GM21447 (cell line): Measurements from ENCODE around the gene TRIM41.

Source experiments
- ATAC-seq: cut with Tn5 transposase; IDR thresholded peaks from one replicate; pipeline ENCODE4 v1.9.1; 2021; ENCODE audit not compliant: unreplicated experiment

Gene TRIM41

GRCh38 chr5:181230551-181230950, 7.5 kb downstream of the TRIM41 start:
- no peak for ATAC-seq

GRCh38 chr5:181231432-181231831, 8.4 kb downstream of the TRIM41 start:
- no peak for ATAC-seq

GRCh38 chr5:181232593-181232992, 9.5 kb downstream of the TRIM41 start:
- ATAC-seq: no peak

- no peak for ATAC-seq
Measured at GRCh38 chr5:181233088-181233800, 10.2 kb downstream of the TRIM41 start.

- no peak for ATAC-seq
Measured at GRCh38 chr5:181233801-181234454, 10.8 kb downstream of the TRIM41 start.

GRCh38 chr5:181234455-181235306, 11.6 kb downstream of the TRIM41 start:
- no peak for ATAC-seq

- no peak for ATAC-seq
Measured at GRCh38 chr5:181235323-181235688, 12.2 kb downstream of the TRIM41 start.

GRCh38 chr5:181235689-181236366, 12.7 kb downstream of the TRIM41 start:
- ATAC-seq: no peak

GRCh38 chr5:181236471-181236870, 13.4 kb downstream of the TRIM41 start:
- ATAC-seq: no peak

GRCh38 chr5:181236954-181237641, 14.0 kb downstream of the TRIM41 start:
- ATAC-seq: no peak

GRCh38 chr5:181237729-181238385, 14.8 kb downstream of the TRIM41 start:
- no peak for ATAC-seq

- ATAC-seq: no peak
Measured at GRCh38 chr5:181239062-181239663, 16.1 kb downstream of the TRIM41 start.

- no peak for ATAC-seq
Measured at GRCh38 chr5:181241393-181241975, 18.4 kb downstream of the TRIM41 start.

GRCh38 chr5:181242031-181242451, 19.0 kb downstream of the TRIM41 start:
- ATAC-seq: no peak

- no peak for ATAC-seq
Measured at GRCh38 chr5:181243018-181243563, 20.0 kb downstream of the TRIM41 start.

- ATAC-seq: peak; percentile 57
Measured at GRCh38 chr5:181243564-181244343, 20.7 kb downstream of the TRIM41 start, which contains the start of gene RACK1. Gene RACK1 (minus strand): TSS chr5:181243906. CDS start chr5:181243800, 106 bp downstream.

GRCh38 chr5:181245427-181246275, 22.6 kb downstream of the TRIM41 start:
- ATAC-seq: peak; percentile 3
